Thyroid gland (tissue), 4 donors: ENCODE measurements around the gene SLC12A4. TPM values are rescaled to one million over a fixed set of nuclear protein-coding genes. Genes with fewer than 3 reads are reported as not detected.

Experiments
- DNase-seq, 2 donors: peaks; one replicate each; pipeline ENCODE4 v3.0.0-alpha.2; 2019
- H3K27ac ChIP-seq, 3 donors: fragments of 200-600 bp; sonication (generic); 1 replicate in 2 of 3; 2 replicates in 1 of 3; pipeline ENCODE4 v1.5.1; 2016 to 2019; ENCODE audit warnings: mild to moderate bottlenecking in 1 of 3, moderate library complexity in 1 of 3
- H3K27me3 ChIP-seq: fragments of 200-600 bp; sonication (generic); one replicate; pipeline ENCODE4 v1.5.1; 2019
- H3K36me3 ChIP-seq, 2 donors: fragments of 200-600 bp; sonication (generic); one replicate each; pipeline ENCODE4 v1.5.1; 2016 to 2019
- H3K4me1 ChIP-seq, 2 donors: fragments of 200-600 bp; sonication (generic); one replicate each; pipeline ENCODE4 v1.5.1; 2017 to 2019
- H3K4me3 ChIP-seq, 3 donors: fragments of 200-600 bp; sonication (generic); replicated peaks in 1 of 3; 1 replicate in 2 of 3; 2 replicates in 1 of 3; pipeline ENCODE4 v1.5.1; 2016; ENCODE audit warnings: mild to moderate bottlenecking in 1 of 3
- H3K9me3 ChIP-seq: fragments of 200-600 bp; sonication (generic); one replicate; pipeline ENCODE4 v1.5.1; 2017
- POLR2A ChIP-seq, 2 donors: fragments of 450-650 bp; IDR thresholded peaks; one replicate each; pipeline ENCODE4 v1.6.1; 2017; ENCODE audit warnings: antibody characterized with exemption in 2 of 2, mild to moderate bottlenecking in 2 of 2, moderate library complexity in 1 of 2
- WGBS, 2 donors: methylation state at CpG; one replicate each; pipeline ENCODE4 v1.1.5; 2017; 5-methylcytosine and 5-hydroxymethylcytosine counted together
- intact Hi-C: fragments of 100-400 bp; cut with DNase I; formaldehyde crosslinking; loops from one replicate; pipeline ENCODE4 v1.15.1; 2023
- total RNA-seq, 4 donors: library from RNA; depleted of rRNA; stranded (reverse); fragments of >200 nt; gene quantifications; one replicate each; pipeline ENCODE4 v1.2.3, GENCODE V29; 2016
- TF ChIP-seq, protein P1 (sequence below), 6 experiments: fragments of 200-600 bp in 3 of 6; fragments of 450-650 bp in 3 of 6; sonication (generic) in 3 of 6; IDR thresholded peaks; one replicate each; pipeline ENCODE4 v1.5.1; 2016 to 2019; ENCODE audit warnings: antibody characterized with exemption in 6 of 6, mild to moderate bottlenecking in 2 of 6, inconsistent platforms in 1 of 6, moderate library complexity in 1 of 6

Gene SLC12A4
- total RNA-seq, 4 donors from 2014 or later, result 47.0 to 65.1 (median 51.7) TPM

GRCh38 chr16:67946128-67946569 is 22.3 kb downstream of the SLC12A4 start:
- Histone ChIP-seq H3K9me3 (no peaks in the 10 kb centered on the region), H3K36me3 (peaks cover 70 to 71% of the 10 kb centered on the region in 2 donors), H3K27ac (no peak overlapping the region), H3K4me3 (no peak overlapping the region), H3K4me1 (peaks cover 0 to 9% of the 10 kb centered on the region in 2 donors), H3K27me3 (no peaks in the 10 kb centered on the region)
- no peak for DNase-seq
- TF ChIP-seq POLR2A (IDR thresholded peaks at IDR 0.05), result no peak
- TF ChIP-seq, protein P1, sequence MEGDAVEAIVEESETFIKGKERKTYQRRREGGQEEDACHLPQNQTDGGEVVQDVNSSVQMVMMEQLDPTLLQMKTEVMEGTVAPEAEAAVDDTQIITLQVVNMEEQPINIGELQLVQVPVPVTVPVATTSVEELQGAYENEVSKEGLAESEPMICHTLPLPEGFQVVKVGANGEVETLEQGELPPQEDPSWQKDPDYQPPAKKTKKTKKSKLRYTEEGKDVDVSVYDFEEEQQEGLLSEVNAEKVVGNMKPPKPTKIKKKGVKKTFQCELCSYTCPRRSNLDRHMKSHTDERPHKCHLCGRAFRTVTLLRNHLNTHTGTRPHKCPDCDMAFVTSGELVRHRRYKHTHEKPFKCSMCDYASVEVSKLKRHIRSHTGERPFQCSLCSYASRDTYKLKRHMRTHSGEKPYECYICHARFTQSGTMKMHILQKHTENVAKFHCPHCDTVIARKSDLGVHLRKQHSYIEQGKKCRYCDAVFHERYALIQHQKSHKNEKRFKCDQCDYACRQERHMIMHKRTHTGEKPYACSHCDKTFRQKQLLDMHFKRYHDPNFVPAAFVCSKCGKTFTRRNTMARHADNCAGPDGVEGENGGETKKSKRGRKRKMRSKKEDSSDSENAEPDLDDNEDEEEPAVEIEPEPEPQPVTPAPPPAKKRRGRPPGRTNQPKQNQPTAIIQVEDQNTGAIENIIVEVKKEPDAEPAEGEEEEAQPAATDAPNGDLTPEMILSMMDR (IDR thresholded peaks at IDR 0.05), result no peak
- intact Hi-C loops, result loop anchor here (5.0 kb wide), 1 partner anchor 404 kb away; no protein-coding TSS in a partner anchor
- WGBS, 2 donors, result 93 to 94% methylated on average over 9 to 20 of the region's 20 CpGs

DNA sequence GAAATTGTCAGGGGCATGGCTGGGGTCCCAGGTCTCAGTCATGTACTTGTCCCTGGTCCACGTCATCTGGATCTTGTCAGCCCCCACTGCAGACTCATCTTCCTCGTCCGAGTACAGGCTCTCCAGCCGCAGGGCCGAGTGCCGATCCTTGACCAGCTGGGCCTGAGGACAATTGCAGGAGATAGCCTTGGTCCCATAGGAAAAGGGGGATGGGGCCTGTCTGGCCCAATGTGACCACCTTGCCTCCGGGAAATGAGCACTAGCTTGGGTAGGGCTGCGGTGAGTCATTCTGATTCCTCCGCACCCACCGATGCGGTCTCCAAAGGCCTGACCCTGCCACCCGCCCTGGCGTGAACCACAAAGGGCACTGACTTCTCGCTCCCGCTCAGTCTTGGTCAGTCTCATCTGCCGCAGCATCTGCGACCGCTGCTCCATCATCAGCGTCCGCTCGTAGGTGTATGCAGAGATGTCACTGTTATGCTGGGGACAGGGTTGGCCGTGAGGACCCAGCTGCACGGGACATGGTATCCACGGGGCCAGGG is 23.0 kb downstream of the SLC12A4 start:
- no peak overlapping the region for H3K27ac ChIP-seq
- H3K4me1 ChIP-seq, result peaks cover 0 to 9% of the 10 kb centered on the region in 2 donors

GRCh38 chr16:67944690-67945391 is 23.6 kb downstream of the SLC12A4 start:
- WGBS, 2 donors, result 90 to 95% methylated on average over 12 to 23 of the region's 24 CpGs
- Histone ChIP-seq H3K4me3 (no peak overlapping the region), H3K4me1 (peaks cover 0 to 9% of the 10 kb centered on the region in 2 donors), H3K9me3 (no peaks in the 10 kb centered on the region), H3K27me3 (no peaks in the 10 kb centered on the region), H3K36me3 (peaks cover 57 to 58% of the 10 kb centered on the region in 2 donors), H3K27ac (no peak overlapping the region)
- intact Hi-C loops, result loop anchor here (5.0 kb wide), 1 partner anchor 403 kb away; no protein-coding TSS in a partner anchor
- TF ChIP-seq, protein P1 (IDR thresholded peaks at IDR 0.05), result no peak
- TF ChIP-seq POLR2A (IDR thresholded peaks at IDR 0.05), result no peak
- DNase-seq, result no peak

More for the DNA sequence above, 23.0 kb downstream of the SLC12A4 start:
- DNase-seq, result no peak
- intact Hi-C loops, result loop anchor here (5.0 kb wide), 1 partner anchor 403 kb away; no protein-coding TSS in a partner anchor
- H3K36me3 ChIP-seq, result peaks cover 63 to 64% of the 10 kb centered on the region in 2 donors
- H3K4me3 ChIP-seq, result no peak overlapping the region
- no peaks in the 10 kb centered on the region for H3K9me3 ChIP-seq
- TF ChIP-seq, protein P1 (IDR thresholded peaks at IDR 0.05), result no peak
- TF ChIP-seq POLR2A (IDR thresholded peaks at IDR 0.05), result no peak
- H3K27me3 ChIP-seq, result no peaks in the 10 kb centered on the region
- WGBS, 2 donors, result 80 to 97% methylated on average over 16 to 24 of the region's 24 CpGs

- Histone ChIP-seq H3K4me3 (no peak within 1 kb of the TSS), H3K36me3 (peaks cover 47 to 48% of the 10 kb centered on the region in 2 donors), H3K9me3 (no peaks in the 10 kb centered on the region), H3K27ac (peak within 1 kb of the TSS in 2 of 3 donors; percentile 12 to 45), H3K27me3 (no peaks in the 10 kb centered on the region), H3K4me1 (peaks cover 0 to 9% of the 10 kb centered on the region in 2 donors)
- WGBS, 2 donors, result 69 to 82% methylated on average over 6 to 18 of the region's 23 CpGs
- no peak for DNase-seq
- TF ChIP-seq, protein P1 (IDR thresholded peaks at IDR 0.05), result no peak
- TF ChIP-seq POLR2A (IDR thresholded peaks at IDR 0.05), result peak in 1 of 2 donors; percentile 4
- intact Hi-C loops, result no loop called here
Observed at GRCh38 chr16:67943619-67944504, 24.6 kb downstream of the SLC12A4 start, which contains the start of gene LCAT. LCAT (minus strand) TSS chr16:67944120; CDS start chr16:67944101, 19 bp downstream.
